GM23338 (cell line): Measurements from ENCODE around the gene PDCD4. TPM values are rescaled to one million over a fixed set of nuclear protein-coding genes. Genes with fewer than 3 reads are reported as not detected.

ENCODE experiments used
- ATAC-seq: fragments of 200-7000 bp; cut with Tn5 transposase; 3 replicates; pipeline ENCODE4 v1.9.1; 2020
- DNase-seq: peaks from one replicate; pipeline ENCODE4 v3.0.0-alpha.2; 2015; ENCODE audit warnings: low spot score
- H2AFZ ChIP-seq: fragments of 200-600 bp; sonication (generic); 2 replicates; pipeline ENCODE4 v1.8.0; 2016; ENCODE audit warnings: antibody characterized with exemption, mild to moderate bottlenecking, moderate library complexity
- H3F3A ChIP-seq: fragments of 200-600 bp; sonication (generic); replicated peaks from 2 replicates; pipeline ENCODE4 v1.8.0; 2017; ENCODE audit warnings: antibody characterized with exemption, mixed run types, low read depth
- H3K27ac ChIP-seq: fragments of 200-600 bp; sonication (generic); 2 replicates; pipeline ENCODE4 v1.6.1; 2016; ENCODE audit warnings: low read depth
- H3K27me3 ChIP-seq: fragments of 200-600 bp; sonication (generic); 2 replicates; pipeline ENCODE4 v1.8.0; 2016; ENCODE audit warnings: mild to moderate bottlenecking, mixed run types, moderate library complexity; ENCODE audit not compliant: insufficient read depth
- H3K36me3 ChIP-seq: fragments of 200-600 bp; sonication (generic); 2 replicates; pipeline ENCODE4 v1.8.0; 2016; ENCODE audit warnings: mild to moderate bottlenecking; ENCODE audit not compliant: insufficient read depth
- H3K4me1 ChIP-seq: fragments of 200-600 bp; sonication (generic); 2 replicates; pipeline ENCODE4 v1.8.0; 2016; ENCODE audit warnings: mild to moderate bottlenecking, moderate library complexity; ENCODE audit not compliant: insufficient read depth
- H3K4me2 ChIP-seq: fragments of 200-600 bp; sonication (generic); 2 replicates; pipeline ENCODE4 v1.7.1; 2017; ENCODE audit warnings: mixed run types
- H3K4me3 ChIP-seq: fragments of 200-600 bp; sonication (generic); 2 replicates; pipeline ENCODE4 v1.6.1; 2016; ENCODE audit warnings: mixed run types
- H3K79me2 ChIP-seq: fragments of 200-600 bp; sonication (generic); replicated peaks from 2 replicates; pipeline ENCODE4 v1.8.0; 2017; ENCODE audit warnings: mild to moderate bottlenecking; ENCODE audit not compliant: insufficient read depth
- H3K9me2 ChIP-seq: fragments of 200-600 bp; sonication (generic); 2 replicates; pipeline ENCODE4 v1.8.0; 2017; ENCODE audit not compliant: insufficient read depth
- H4K20me1 ChIP-seq: fragments of 200-600 bp; sonication (generic); replicated peaks from 2 replicates; pipeline ENCODE4 v1.8.0; 2017; ENCODE audit warnings: mild to moderate bottlenecking; ENCODE audit not compliant: insufficient read depth
- H3K27ac Mint-ChIP-seq: 2 replicates; pipeline ENCODE4 v1.8.0; 2020; ENCODE audit warnings: inconsistent platforms, mild to moderate bottlenecking, moderate library complexity, mixed read lengths
- H3K27me3 Mint-ChIP-seq: 3 replicates; pipeline ENCODE4 v1.8.0; 2022; ENCODE audit warnings: low read depth, mild to moderate bottlenecking, moderate library complexity, mixed read lengths, inconsistent platforms; ENCODE audit not compliant: insufficient read depth, poor library complexity
- H3K36me3 Mint-ChIP-seq: 3 replicates; pipeline ENCODE4 v1.8.0; 2021; ENCODE audit warnings: low read depth, mild to moderate bottlenecking, inconsistent platforms, moderate library complexity, mixed read lengths
- H3K4me1 Mint-ChIP-seq: 3 replicates; pipeline ENCODE4 v1.8.0; 2020; ENCODE audit warnings: mild to moderate bottlenecking, inconsistent platforms, mixed read lengths
- H3K4me3 Mint-ChIP-seq: 3 replicates; pipeline ENCODE4 v1.8.0; 2021; ENCODE audit warnings: moderate library complexity, mild to moderate bottlenecking, inconsistent platforms, mixed read lengths
- H3K9me3 Mint-ChIP-seq: 3 replicates; pipeline ENCODE4 v1.8.0; 2020; ENCODE audit warnings: moderate library complexity, mild to moderate bottlenecking, inconsistent platforms, mixed read lengths
- CREB1 ChIP-seq: fragments of 250-450 bp; sonication (Bioruptor Pico); IDR thresholded peaks from 2 replicates; pipeline ENCODE4 v1.5.0; 2020; ENCODE audit warnings: low read depth, mild to moderate bottlenecking, moderate library complexity
- CTCF ChIP-seq, 2 experiments: fragments of 200-600 bp in 1 of 2; sonication (generic) in 1 of 2; conservative IDR thresholded peaks; 2 replicates each; pipeline versions ENCODE4 v1.5.1 to v1.6.1; 2016 to 2017; ENCODE audit warnings: antibody characterized with exemption in 2 of 2, low read depth in 2 of 2, mild to moderate bottlenecking in 2 of 2, moderate library complexity in 1 of 2
- ETS1 ChIP-seq: IDR thresholded peaks from 2 replicates; pipeline ENCODE4 v1.6.1; 2016; ENCODE audit warnings: antibody characterized with exemption
- EZH2 ChIP-seq: fragments of 200-600 bp; sonication (generic); IDR thresholded peaks from one replicate; pipeline ENCODE4 v1.8.0; 2017; ENCODE audit warnings: antibody characterized with exemption, mild to moderate bottlenecking, low read depth; ENCODE audit not compliant: unreplicated experiment
- EZH2phosphoT487 ChIP-seq: fragments of 200-600 bp; sonication (generic); IDR thresholded peaks from one replicate; pipeline ENCODE4 v1.8.1; 2018; ENCODE audit warnings: antibody characterized with exemption; ENCODE audit not compliant: unreplicated experiment
- JUNB ChIP-seq: IDR thresholded peaks from one replicate; pipeline ENCODE4 v1.6.1; 2016; ENCODE audit warnings: antibody characterized with exemption; ENCODE audit not compliant: unreplicated experiment
- NANOG ChIP-seq: IDR thresholded peaks from 2 replicates; pipeline ENCODE4 v1.6.1; 2016; ENCODE audit warnings: antibody characterized with exemption, borderline replicate concordance
- POLR2AphosphoS5 ChIP-seq: IDR thresholded peaks from 2 replicates; pipeline ENCODE4 v1.6.1; 2016; ENCODE audit warnings: antibody characterized with exemption, low read depth
- REST ChIP-seq: IDR thresholded peaks from one replicate; pipeline ENCODE4 v1.6.1; 2018; ENCODE audit warnings: antibody characterized with exemption; ENCODE audit not compliant: unreplicated experiment
- STAT1 ChIP-seq: IDR thresholded peaks from one replicate; pipeline ENCODE4 v1.6.1; 2016; ENCODE audit warnings: antibody characterized with exemption; ENCODE audit not compliant: unreplicated experiment
- ZNF114 ChIP-seq: fragments of 250-450 bp; sonication (Bioruptor Pico); IDR thresholded peaks from 2 replicates; pipeline ENCODE4 v1.5.0; 2020; ENCODE audit warnings: mild to moderate bottlenecking, moderate library complexity
- ZNF331 ChIP-seq: fragments of 250-450 bp; sonication (Bioruptor Pico); IDR thresholded peaks from 2 replicates; pipeline ENCODE4 v1.5.0; 2020; ENCODE audit warnings: low read depth, mild to moderate bottlenecking, moderate library complexity
- ZNF462 ChIP-seq: fragments of 250-450 bp; sonication (Bioruptor Pico); IDR thresholded peaks from 2 replicates; pipeline ENCODE4 v1.5.0; 2020; ENCODE audit warnings: mild to moderate bottlenecking, moderate library complexity
- polyA plus RNA-seq: library from polyadenylated mRNA; unstranded; fragments of >200 nt; fragmentation: Nextera tagmentation; extraction: Ambion mirVana; gene quantifications from 2 replicates; pipeline ENCODE4 v1.2.1, GENCODE V29; 2016
- total RNA-seq: library from RNA; depleted of rRNA; stranded (reverse); fragments of >200 nt; shearing (Covaris generic); gene quantifications from 2 replicates; pipeline ENCODE4 v1.2.3, GENCODE V29; 2014

Gene PDCD4
- total and polyA plus RNA-seq, 2 experiments from 2014 or later = 10.1 to 18.0 TPM

- H3K4me1 Mint-ChIP-seq = no peaks in the 10 kb centered on the region
- H3K9me3 Mint-ChIP-seq = no peaks in the 10 kb centered on the region
- Histone ChIP-seq H3K27ac (no peak overlapping the region), H3K4me3 (no peak overlapping the region), H2AFZ (no peak overlapping the region), H3K27me3 (no peaks in the 10 kb centered on the region), H3K79me2 (no peaks in the 10 kb centered on the region), H3K9me2 (peaks cover 5% of the 10 kb centered on the region), H4K20me1 (no peaks in the 10 kb centered on the region), H3K4me1 (no peaks in the 10 kb centered on the region), H3F3A (no peaks in the 10 kb centered on the region), H3K4me2 (no peak overlapping the region), H3K36me3 (no peaks in the 10 kb centered on the region)
- DNase-seq (no peak), ATAC-seq (no peak)
- TF ChIP-seq ZNF331 (CRISPR knock-in tag) (no peak), CTCF (conservative IDR thresholded peaks at IDR 0.05; ENCODE audit: low read depth in 2 of 2) (no peak), REST (no peak), EZH2 (no peak), POLR2AphosphoS5 (no peak), ZNF462 (CRISPR knock-in tag) (no peak), EZH2phosphoT487 (no peak), ZNF114 (CRISPR knock-in tag) (no peak), STAT1 (no peak), JUNB (no peak), CREB1 (CRISPR knock-in tag) (no peak), ETS1 (no peak), NANOG (no peak)
- no peaks in the 10 kb centered on the region for H3K36me3 Mint-ChIP-seq
- no peak overlapping the region for H3K4me3 Mint-ChIP-seq
- H3K27ac Mint-ChIP-seq = no peak overlapping the region; the same call in 1 of the 2 replicates
- peaks cover 2% of the 10 kb centered on the region for H3K27me3 Mint-ChIP-seq
These were observed 13.3 kb upstream of the PDCD4 start for GRCh38 chr10:110858297-110858934.
